MCF 10A (cell line): Measurements from ENCODE around the gene RGS3. TPM values are rescaled to one million over a fixed set of nuclear protein-coding genes. Genes with fewer than 3 reads are reported as not detected.

Experiments
- BruUV-seq: library from RNA; stranded (reverse); fragments of 400-500 nt; replicated peaks from 2 replicates; lab custom pipeline; 2021; lab: Mats Ljungman, UMichigan
- CTCF ChIA-PET: fragments of 300-600 bp; sonication (Branson Sonifier 250); formaldehyde crosslinking; extraction: SDS; loops from one replicate; lab custom pipeline; 2021; ENCODE audit warnings: antibody characterized with exemption, inconsistent platforms; lab: Yijun Ruan, JAX
- POLR2A ChIA-PET: fragments of 300-600, 350-650 bp; sonication (Branson Sonifier 250); formaldehyde crosslinking; extraction: SDS; loops from one replicate; lab custom pipeline; 2020; ENCODE audit warnings: antibody characterized with exemption, inconsistent platforms; lab: Yijun Ruan, JAX
- DNase-seq: peaks from one replicate; pipeline ENCODE4 v3.0.0-alpha.2; 2018; ENCODE audit not compliant: unreplicated experiment
- H3K27ac Mint-ChIP-seq: one replicate; pipeline ENCODE4 v1.8.0; 2022; ENCODE audit warnings: mild to moderate bottlenecking, low read depth, mixed read lengths; ENCODE audit not compliant: unreplicated experiment
- H3K27me3 Mint-ChIP-seq: one replicate; pipeline ENCODE4 v1.8.0; 2022; ENCODE audit warnings: mixed read lengths; ENCODE audit not compliant: insufficient read depth, unreplicated experiment
- H3K36me3 Mint-ChIP-seq: one replicate; pipeline ENCODE4 v1.8.0; 2022; ENCODE audit warnings: mild to moderate bottlenecking, moderate library complexity, mixed read lengths; ENCODE audit not compliant: insufficient read depth, unreplicated experiment
- H3K4me1 Mint-ChIP-seq: one replicate; pipeline ENCODE4 v1.8.0; 2022; ENCODE audit warnings: mixed read lengths; ENCODE audit not compliant: insufficient read depth, unreplicated experiment
- H3K4me3 Mint-ChIP-seq: one replicate; pipeline ENCODE4 v1.8.0; 2022; ENCODE audit warnings: mild to moderate bottlenecking, moderate library complexity, mixed read lengths; ENCODE audit not compliant: unreplicated experiment
- H3K9me3 Mint-ChIP-seq: one replicate; pipeline ENCODE4 v1.8.0; 2022; ENCODE audit warnings: mixed read lengths; ENCODE audit not compliant: unreplicated experiment
- CTCF ChIP-seq: fragments of 200-600 bp; IDR thresholded peaks from one replicate; pipeline ENCODE4 v1.8.0; 2022; ENCODE audit warnings: antibody characterized with exemption, mild to moderate bottlenecking; ENCODE audit not compliant: unreplicated experiment
- intact Hi-C: fragments of 100-400 bp; cut with micrococcal nuclease; formaldehyde crosslinking; loops from 2 replicates; pipeline ENCODE4 v1.14.1; 2022
- total RNA-seq: library from RNA; stranded (reverse); gene quantifications from 2 replicates; pipeline ENCODE4 v1.2.3, GENCODE V29; 2022

RGS3 gene
- total RNA-seq, 1 experiment from 2014 or later, result 32.1 TPM

- no peak overlapping the region for H3K4me3 Mint-ChIP-seq
- CTCF ChIA-PET, result interaction anchor here (1.2 kb wide), 1 partner anchor 37 kb away, joined by 3 read pairs; no protein-coding TSS in a partner anchor
- H3K36me3 Mint-ChIP-seq, result no peaks in the 10 kb centered on the region
- BruUV-seq, result no TSS peak
- intact Hi-C loops, result no loop called here
- no peak overlapping the region for H3K27ac Mint-ChIP-seq
- no peak for TF ChIP-seq CTCF
- H3K27me3 Mint-ChIP-seq, result peaks cover 21% of the 10 kb centered on the region
- DNase-seq, result no peak
- H3K4me1 Mint-ChIP-seq, result peaks cover 5% of the 10 kb centered on the region
- no peaks in the 10 kb centered on the region for H3K9me3 Mint-ChIP-seq
- POLR2A ChIA-PET, result interaction anchor here (1.0 kb wide), 1 partner anchor 10 kb away, joined by 3 read pairs; no protein-coding TSS in a partner anchor
Measured at GRCh38 chr9:113482991-113483675, 19.6 kb downstream of the RGS3 start.

- POLR2A ChIA-PET, result interaction anchor here (1.0 kb wide), 1 partner anchor 10 kb away, joined by 3 read pairs; no protein-coding TSS in a partner anchor
- no TSS peak for BruUV-seq
- H3K9me3 Mint-ChIP-seq, result no peaks in the 10 kb centered on the region
- CTCF ChIA-PET, result interaction anchor here (0.6 to 1.2 kb wide), 2 partner anchors 37 to 64 kb away, joined by 3 read pairs; no protein-coding TSS in a partner anchor
- no peak overlapping the region for H3K4me3 Mint-ChIP-seq
- peaks cover 7% of the 10 kb centered on the region for H3K4me1 Mint-ChIP-seq
- intact Hi-C loops, result no loop called here
- no peak for TF ChIP-seq CTCF
- H3K27me3 Mint-ChIP-seq, result peaks cover 15% of the 10 kb centered on the region
- H3K36me3 Mint-ChIP-seq, result no peaks in the 10 kb centered on the region
- no peak for DNase-seq
- H3K27ac Mint-ChIP-seq, result no peak overlapping the region
Measured at GRCh38 chr9:113483676-113484257, 20.2 kb downstream of the RGS3 start.

- Mint-ChIP-seq H3K27me3 (peaks cover 10% of the 10 kb centered on the region), H3K27ac (no peak overlapping the region), H3K4me3 (no peak overlapping the region), H3K9me3 (no peaks in the 10 kb centered on the region), H3K4me1 (peaks cover 7% of the 10 kb centered on the region), H3K36me3 (no peaks in the 10 kb centered on the region)
- CTCF ChIA-PET, result interaction anchor here (0.6 to 1.2 kb wide), 2 partner anchors 38 to 64 kb away, joined by 3 read pairs; no protein-coding TSS in a partner anchor
- no peak for DNase-seq
- POLR2A ChIA-PET, result interaction anchor here (1.0 to 1.1 kb wide), 2 partner anchors 9 to 11 kb away, joined by 3 read pairs; no protein-coding TSS in a partner anchor
- no TSS peak for BruUV-seq
- no peak for TF ChIP-seq CTCF
- intact Hi-C loops, result no loop called here
Measured at GRCh38 chr9:113484258-113484730, 20.8 kb downstream of the RGS3 start.

DNA sequence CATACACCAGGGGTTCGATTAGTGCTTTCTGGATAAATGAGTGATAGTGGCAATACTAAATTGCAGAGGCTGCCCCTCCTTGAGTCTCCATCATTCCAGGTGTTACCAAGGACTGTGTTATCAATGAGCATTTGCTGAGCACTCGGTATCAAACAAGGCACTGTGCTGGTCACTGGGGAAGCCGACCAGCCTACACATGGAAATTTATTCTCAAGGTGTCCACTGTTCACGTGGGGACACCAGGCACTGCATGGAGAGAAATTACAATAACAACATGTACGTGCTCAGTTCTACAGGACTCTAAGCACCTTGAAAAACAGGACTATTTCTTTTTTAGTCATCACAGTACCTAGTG lies 22.2 kb downstream of the RGS3 start:
- Mint-ChIP-seq H3K27me3 (no peaks in the 10 kb centered on the region), H3K27ac (no peak overlapping the region), H3K4me3 (no peak overlapping the region), H3K4me1 (peaks cover 7% of the 10 kb centered on the region), H3K9me3 (no peaks in the 10 kb centered on the region), H3K36me3 (no peaks in the 10 kb centered on the region)
- intact Hi-C loops, result no loop called here
- no peak for TF ChIP-seq CTCF
- ChIA-PET POLR2A (no interaction called here), CTCF (interaction anchor here (0.8 to 1.0 kb wide), 2 partner anchors 37 to 105 kb away, joined by 3 read pairs; no protein-coding TSS in a partner anchor)
- BruUV-seq, result no TSS peak
- no peak for DNase-seq
